HCT116 (cell line): ENCODE data around the gene DLL1. TPM values are rescaled to one million over a fixed set of nuclear protein-coding genes. Genes with fewer than 3 reads are reported as not detected.

Experiments
- ATAC-seq: fragments of 200-7000 bp; cut with Tn5 transposase; 2 replicates; pipeline ENCODE4 v1.9.1; 2020; ENCODE audit warnings: mild to moderate bottlenecking, moderate library complexity
- BruUV-seq: library from RNA; stranded (reverse); fragments of 400-500 nt; replicated peaks from 2 replicates; lab custom pipeline; 2021; lab: Mats Ljungman, UMichigan
- CTCF ChIA-PET: fragments of 300-600 bp; sonication (Branson Sonifier 250); formaldehyde crosslinking; loops from one replicate; lab custom pipeline; 2021; ENCODE audit warnings: antibody characterized with exemption; lab: Charles Lee
- POLR2A ChIA-PET: fragments of 300-600, 350-600 bp; sonication (Branson Sonifier 250); formaldehyde crosslinking; loops from one replicate; lab custom pipeline; 2021; ENCODE audit warnings: antibody characterized with exemption; lab: Charles Lee
- RAD21 ChIA-PET, 2 experiments: fragments of 300-600 bp; sonication (Branson Sonifier 250); formaldehyde crosslinking; loops; one replicate each; lab custom pipeline; 2023; ENCODE audit warnings: low total read pairs in 2 of 2; ENCODE audit not compliant: uncharacterized antibody in 2 of 2, unreplicated experiment in 2 of 2, low non-redundant PET in 1 of 2; lab: Charles Lee
- DNase-seq: peaks from one replicate; pipeline ENCODE4 v3.0.0-alpha.2; 2010; ENCODE audit warnings: low read depth, low spot score
- H2AFZ ChIP-seq: fragments of 200-600 bp; shearing (Covaris generic), sonication (generic); 2 replicates; pipeline ENCODE4 v1.6.1; 2017; ENCODE audit warnings: low read depth, mixed run types, mixed read lengths, antibody characterized with exemption, low read length; ENCODE audit not compliant: poor library complexity, severe bottlenecking
- H3K27ac ChIP-seq: 2 replicates; pipeline ENCODE4 v1.5.1; 2012; ENCODE audit warnings: low read depth, low read length
- H3K27me3 ChIP-seq: fragments of 200-600 bp; sonication (generic); 2 replicates; pipeline ENCODE4 v1.6.1; 2016; ENCODE audit warnings: mixed run types, low read length, mixed read lengths; ENCODE audit not compliant: insufficient read depth
- H3K36me3 ChIP-seq, 2 experiments: fragments of 200-500 bp in 1 of 2; fragments of 200-600 bp in 1 of 2; sonication (Bioruptor generic) in 1 of 2; sonication (generic) in 1 of 2; 2 replicates each; pipeline versions ENCODE4 v1.5.1 to v1.6.1; 2014 to 2016; ENCODE audit warnings: low read length in 2 of 2, inconsistent platforms in 1 of 2, mixed read lengths in 1 of 2, mixed run types in 1 of 2; ENCODE audit not compliant: insufficient read depth in 2 of 2, control insufficient read depth in 1 of 2
- H3K4me1 ChIP-seq, 2 experiments: fragments of 200-600 bp in 1 of 2; sonication (generic) in 1 of 2; 2 replicates each; pipeline versions ENCODE4 v1.5.1 to v1.6.1; 2012 to 2017; ENCODE audit warnings: low read length in 2 of 2, inconsistent platforms in 1 of 2, mild to moderate bottlenecking in 1 of 2, mixed read lengths in 1 of 2, mixed run types in 1 of 2, moderate library complexity in 1 of 2; ENCODE audit not compliant: insufficient read depth in 2 of 2, control insufficient read depth in 1 of 2
- H3K4me2 ChIP-seq: fragments of 200-600 bp; sonication (generic); 2 replicates; pipeline ENCODE4 v1.6.1; 2017; ENCODE audit warnings: mixed run types, low read length, mixed read lengths
- H3K4me3 ChIP-seq, 2 experiments: fragments of 200-600 bp in 1 of 2; sonication (generic) in 1 of 2; replicated peaks in 1 of 2; 2 replicates each; pipeline ENCODE4 v1.5.1; 2011 to 2016; ENCODE audit warnings: low read length in 2 of 2, control low read depth in 1 of 2, low read depth in 1 of 2, mild to moderate bottlenecking in 1 of 2, mixed read lengths in 1 of 2, mixed run types in 1 of 2
- H3K79me2 ChIP-seq: fragments of 200-600 bp; sonication (generic); 2 replicates; pipeline ENCODE4 v1.6.1; 2017; ENCODE audit warnings: mild to moderate bottlenecking, mixed run types, low read length, moderate library complexity, mixed read lengths; ENCODE audit not compliant: insufficient read depth
- H3K9ac ChIP-seq: fragments of 200-600 bp; sonication (generic); 2 replicates; pipeline ENCODE4 v1.6.1; 2016; ENCODE audit warnings: low read length, mixed read lengths
- H3K9me2 ChIP-seq: fragments of 200-600 bp; sonication (generic), shearing (Covaris generic); 2 replicates; pipeline ENCODE4 v1.6.1; 2017; ENCODE audit warnings: mixed run types, mild to moderate bottlenecking, moderate library complexity; ENCODE audit not compliant: insufficient read depth
- H3K9me3 ChIP-seq, 2 experiments: fragments of 200-500 bp in 1 of 2; fragments of 200-600 bp in 1 of 2; sonication (Bioruptor generic) in 1 of 2; sonication (generic) in 1 of 2; 2 replicates each; pipeline ENCODE4 v1.6.1; 2014 to 2017; ENCODE audit warnings: low read length in 2 of 2, mixed read lengths in 2 of 2, inconsistent platforms in 1 of 2, low read depth in 1 of 2, mild to moderate bottlenecking in 1 of 2, mixed run types in 1 of 2, moderate library complexity in 1 of 2; ENCODE audit not compliant: control insufficient read depth in 1 of 2, insufficient read depth in 1 of 2
- H4K20me1 ChIP-seq: fragments of 200-600 bp; sonication (generic), shearing (Covaris generic); 2 replicates; pipeline ENCODE4 v1.6.1; 2017; ENCODE audit warnings: mixed run types, mild to moderate bottlenecking, moderate library complexity; ENCODE audit not compliant: insufficient read depth
- CBX3 ChIP-seq: IDR thresholded peaks from 2 replicates; pipeline ENCODE4 v1.6.1; 2012; ENCODE audit warnings: low read depth
- CTCF ChIP-seq, 3 experiments: fragments of 200-600 bp in 1 of 3; sonication (generic) in 1 of 3; IDR thresholded peaks in 2 of 3; conservative IDR thresholded peaks in 1 of 3; 2 replicates each; pipeline ENCODE4 v1.5.1; 2012 to 2017; ENCODE audit warnings: low read depth in 2 of 3, low read length in 2 of 3, antibody characterized with exemption in 1 of 3, borderline replicate concordance in 1 of 3, control low read depth in 1 of 3, mild to moderate bottlenecking in 1 of 3, mixed read lengths in 1 of 3, mixed run types in 1 of 3, moderate library complexity in 1 of 3; ENCODE audit not compliant: insufficient read depth in 1 of 3
- EGR1 ChIP-seq: IDR thresholded peaks from 2 replicates; pipeline ENCODE4 v1.6.1; 2012; ENCODE audit warnings: low read depth
- ELF1 ChIP-seq: IDR thresholded peaks from 2 replicates; pipeline ENCODE4 v1.6.1; 2012; ENCODE audit warnings: low read depth, borderline replicate concordance
- JUND ChIP-seq: IDR thresholded peaks from 2 replicates; pipeline ENCODE4 v1.6.1; 2012
- RAD21 ChIP-seq: IDR thresholded peaks from 2 replicates; pipeline ENCODE4 v1.6.1; 2012; ENCODE audit warnings: low read depth, mild to moderate bottlenecking
- SP1 ChIP-seq: IDR thresholded peaks from 2 replicates; pipeline ENCODE4 v1.6.1; 2012; ENCODE audit warnings: low read depth
- SRF ChIP-seq: IDR thresholded peaks from 2 replicates; pipeline ENCODE4 v1.6.1; 2012; ENCODE audit warnings: low read depth
- YY1 ChIP-seq: IDR thresholded peaks from 2 replicates; pipeline ENCODE4 v1.6.1; 2011; ENCODE audit warnings: low read length, low read depth, moderate library complexity, mild to moderate bottlenecking; ENCODE audit not compliant: insufficient replicate concordance; ENCODE audit errors: extremely low read depth
- ZFX ChIP-seq: fragments of 450-650 bp; IDR thresholded peaks from 2 replicates; pipeline ENCODE4 v1.6.1; 2017
- ZNF274 ChIP-seq: fragments of 200-500 bp; sonication (Bioruptor generic); IDR thresholded peaks from 2 replicates; pipeline ENCODE4 v1.6.1; 2014; ENCODE audit warnings: mild to moderate bottlenecking, low read depth, low read length, inconsistent platforms
- intact Hi-C: fragments of 100-400 bp; cut with micrococcal nuclease; formaldehyde crosslinking; loops from 2 replicates; pipeline ENCODE4 v1.10.0; 2022
- total RNA-seq: library from RNA; stranded (reverse); gene quantifications from one replicate; pipeline ENCODE4 v1.2.1, GENCODE V29; 2021; ENCODE audit not compliant: unreplicated experiment
- TF ChIP-seq, protein P1 (sequence below): IDR thresholded peaks from 2 replicates; pipeline ENCODE4 v1.6.1; 2012
- TF ChIP-seq, protein P2 (sequence below): IDR thresholded peaks from 2 replicates; pipeline ENCODE4 v1.6.1; 2011; ENCODE audit warnings: mild to moderate bottlenecking, low read length, moderate library complexity; ENCODE audit not compliant: insufficient replicate concordance; ENCODE audit errors: extremely low read depth

The DLL1 gene
- total RNA-seq, 1 experiment from 2014 or later, result 5.3 TPM

GRCh38 chr6:170316071-170316470 is 25.2 kb upstream of the DLL1 start:
- no peaks in the 10 kb centered on the region for H3K27me3 ChIP-seq
- no peaks in the 10 kb centered on the region for H3K9me2 ChIP-seq
- H3K36me3 ChIP-seq, result peaks cover 2 to 9% of the 10 kb centered on the region in 2 experiments; a peak in 1 of 4 replicates
- no peak overlapping the region for H2AFZ ChIP-seq
- no peak overlapping the region for H3K4me3 ChIP-seq
- no peak for DNase-seq
- TF ChIP-seq CBX3 (no peak), SRF (no peak), CTCF (IDR thresholded peaks at IDR 0.05 in 2 of 3, conservative IDR thresholded peaks at IDR 0.05 in 1 of 3; ENCODE audit: borderline replicate concordance in 1 of 3, insufficient read depth in 1 of 3, low read depth in 2 of 3, low read length in 2 of 3) (no peak), YY1 (no peak), ELF1 (no peak), JUND (no peak), EGR1 (no peak)
- TF ChIP-seq, protein P1, sequence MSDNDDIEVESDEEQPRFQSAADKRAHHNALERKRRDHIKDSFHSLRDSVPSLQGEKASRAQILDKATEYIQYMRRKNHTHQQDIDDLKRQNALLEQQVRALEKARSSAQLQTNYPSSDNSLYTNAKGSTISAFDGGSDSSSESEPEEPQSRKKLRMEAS, result no peak
- H3K9me3 ChIP-seq, result no peaks in the 10 kb centered on the region
- H3K4me1 ChIP-seq, result no peaks in the 10 kb centered on the region
- no TSS peak for BruUV-seq
- H3K4me2 ChIP-seq, result no peak overlapping the region
- intact Hi-C loops, result no loop called here
- H3K79me2 ChIP-seq, result peaks cover 69% of the 10 kb centered on the region
- H3K9ac ChIP-seq, result no peak overlapping the region
- RAD21 ChIA-PET, result no interaction called here
- no peak overlapping the region for H3K27ac ChIP-seq
- POLR2A ChIA-PET, result no interaction called here
- H4K20me1 ChIP-seq, result no peaks in the 10 kb centered on the region; the same call in 1 of the 2 replicates
- CTCF ChIA-PET, result no interaction called here
- ATAC-seq, result no peak

DNA sequence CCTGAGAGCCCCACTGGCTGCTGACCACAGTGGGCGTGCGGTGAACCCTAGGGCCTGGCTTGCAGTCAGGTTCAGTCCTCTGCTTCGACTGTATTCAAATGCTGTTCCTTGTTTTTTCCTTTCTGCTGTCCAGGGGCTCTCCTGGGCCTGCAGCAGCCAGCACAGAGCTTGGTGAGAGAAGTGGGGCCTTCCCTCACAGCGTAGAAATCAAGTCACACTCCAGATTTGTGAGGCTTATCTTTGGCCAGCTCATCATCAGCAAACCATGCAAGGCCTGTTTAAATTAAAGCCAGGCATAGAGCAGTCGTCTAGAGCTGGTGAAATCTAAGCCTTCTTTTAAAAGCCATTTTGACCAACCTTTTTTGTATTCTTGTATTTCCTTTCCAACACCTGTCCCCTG is 24.1 kb upstream of the DLL1 start:
- ChIA-PET RAD21 (no interaction called here), CTCF (no interaction called here)
- Histone ChIP-seq H3K4me2 (no peak overlapping the region), H3K27ac (no peak overlapping the region), H3K27me3 (no peaks in the 10 kb centered on the region), H3K79me2 (peaks cover 78% of the 10 kb centered on the region), H4K20me1 (no peaks in the 10 kb centered on the region; the same call in 1 of the 2 replicates), H3K9me3 (no peaks in the 10 kb centered on the region), H2AFZ (no peak overlapping the region)
- no peak for ATAC-seq
- no TSS peak for BruUV-seq
- TF ChIP-seq SRF, result no peak
- no peak for TF ChIP-seq SP1
- TF ChIP-seq RAD21, result no peak
- TF ChIP-seq ZNF274, result no peak
- no peak for TF ChIP-seq ZFX
- no peak for TF ChIP-seq CBX3
- TF ChIP-seq, protein P2, sequence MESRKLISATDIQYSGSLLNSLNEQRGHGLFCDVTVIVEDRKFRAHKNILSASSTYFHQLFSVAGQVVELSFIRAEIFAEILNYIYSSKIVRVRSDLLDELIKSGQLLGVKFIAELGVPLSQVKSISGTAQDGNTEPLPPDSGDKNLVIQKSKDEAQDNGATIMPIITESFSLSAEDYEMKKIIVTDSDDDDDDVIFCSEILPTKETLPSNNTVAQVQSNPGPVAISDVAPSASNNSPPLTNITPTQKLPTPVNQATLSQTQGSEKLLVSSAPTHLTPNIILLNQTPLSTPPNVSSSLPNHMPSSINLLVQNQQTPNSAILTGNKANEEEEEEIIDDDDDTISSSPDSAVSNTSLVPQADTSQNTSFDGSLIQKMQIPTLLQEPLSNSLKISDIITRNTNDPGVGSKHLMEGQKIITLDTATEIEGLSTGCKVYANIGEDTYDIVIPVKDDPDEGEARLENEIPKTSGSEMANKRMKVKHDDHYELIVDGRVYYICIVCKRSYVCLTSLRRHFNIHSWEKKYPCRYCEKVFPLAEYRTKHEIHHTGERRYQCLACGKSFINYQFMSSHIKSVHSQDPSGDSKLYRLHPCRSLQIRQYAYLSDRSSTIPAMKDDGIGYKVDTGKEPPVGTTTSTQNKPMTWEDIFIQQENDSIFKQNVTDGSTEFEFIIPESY, result no peak
- TF ChIP-seq, all 23 proteins: peak for 0
- no peak overlapping the region for H3K9ac ChIP-seq
- intact Hi-C loops, result no loop called here
- no peaks in the 10 kb centered on the region for H3K9me2 ChIP-seq
- no peaks in the 10 kb centered on the region for H3K4me1 ChIP-seq
- no peak overlapping the region for H3K4me3 ChIP-seq
- POLR2A ChIA-PET, result no interaction called here
- no peak for DNase-seq
- peaks cover 2 to 9% of the 10 kb centered on the region in 2 experiments; a peak in 1 of 4 replicates for H3K36me3 ChIP-seq
